Stimulated activated CD4-positive, alpha-beta T cell treated with anti-CD3 and anti-CD28 coated beads, Interleukin-15, amount 100 ng/mL, for 48 hours (primary cell): ENCODE data around the gene PGP.

Experiments used
- DNase-seq, 2 donors: peaks; one replicate each; pipeline ENCODE4 v3.0.0-alpha.2; 2020; ENCODE audit warnings: low read depth in 2 of 2

Gene PGP

GRCh38 chr16:2200313-2200712, 14.3 kb downstream of the PGP start:
- DNase-seq, result no peak

GRCh38 chr16:2199621-2200139, 15.0 kb downstream of the PGP start:
- no peak for DNase-seq

- no peak for DNase-seq
These were observed 15.5 kb downstream of the PGP start for GRCh38 chr16:2199095-2199494.

GRCh38 chr16:2198283-2198682, 16.4 kb downstream of the PGP start:
- DNase-seq, result no peak

- DNase-seq, result no peak
These were observed 16.9 kb downstream of the PGP start for GRCh38 chr16:2197765-2198164.

GRCh38 chr16:2196981-2197511, 17.6 kb downstream of the PGP start:
- DNase-seq, result no peak

- no peak for DNase-seq
These were observed 18.3 kb downstream of the PGP start, which contains the start of gene CASKIN1 for GRCh38 chr16:2196162-2196980. Gene CASKIN1, minus strand, starts transcription at chr16:2196605. Its CDS starts 173 bp downstream, at chr16:2196432.

GRCh38 chr16:2195322-2196161, 19.1 kb downstream of the PGP start:
- no peak for DNase-seq

- peak; percentile 30 to 37 for DNase-seq
These were observed 19.8 kb downstream of the PGP start for GRCh38 chr16:2194852-2195321.

GRCh38 chr16:2194166-2194834, 20.3 kb downstream of the PGP start:
- DNase-seq, result no peak

GRCh38 chr16:2191446-2191706, 23.3 kb downstream of the PGP start:
- DNase-seq, result no peak

- no peak for DNase-seq
These were observed 23.8 kb downstream of the PGP start for GRCh38 chr16:2190659-2191445.

- no peak for DNase-seq
These were observed 24.5 kb downstream of the PGP start for GRCh38 chr16:2190002-2190658.

GRCh38 chr16:2189252-2189893, 25.3 kb downstream of the PGP start:
- no peak for DNase-seq

- no peak for DNase-seq
These were observed 26.2 kb downstream of the PGP start for GRCh38 chr16:2188395-2188794.

- DNase-seq, result no peak
These were observed 27.4 kb downstream of the PGP start for GRCh38 chr16:2187212-2187611.

- no peak for DNase-seq
These were observed 28.1 kb downstream of the PGP start for GRCh38 chr16:2186505-2186904.

GRCh38 chr16:2186064-2186463, 28.6 kb downstream of the PGP start:
- no peak for DNase-seq

- no peak for DNase-seq
These were observed 29.7 kb downstream of the PGP start for GRCh38 chr16:2184962-2185361.

GRCh38 chr16:2184346-2184745, 30.3 kb downstream of the PGP start:
- DNase-seq, result no peak
